Liver (tissue), 9 donors: ENCODE data around the gene HDAC9. TPM values are rescaled to one million over a fixed set of nuclear protein-coding genes. Genes with fewer than 3 reads are reported as not detected.

Source experiments
- DNase-seq: peaks from one replicate; pipeline ENCODE4 v3.0.0-alpha.2; 2017; ENCODE audit warnings: low spot score
- H3K27ac ChIP-seq, 2 donors: one replicate each; pipeline ENCODE4 v1.7.0; 2013; ENCODE audit warnings: inconsistent platforms in 2 of 2, low read length in 2 of 2, control low read depth in 1 of 2, low read depth in 1 of 2, mild to moderate bottlenecking in 1 of 2
- H3K27me3 ChIP-seq, 4 donors: one replicate each; pipeline versions ENCODE4 v1.6.1 to v1.7.0; 2013; ENCODE audit warnings: low read length in 3 of 4, inconsistent platforms in 1 of 4, mild to moderate bottlenecking in 1 of 4, moderate library complexity in 1 of 4; ENCODE audit not compliant: control insufficient read depth in 4 of 4, insufficient read depth in 4 of 4
- H3K36me3 ChIP-seq, 4 donors: one replicate each; pipeline versions ENCODE4 v1.6.1 to v1.7.0; 2013; ENCODE audit warnings: low read length in 3 of 4, mild to moderate bottlenecking in 3 of 4, low read depth in 1 of 4, moderate library complexity in 1 of 4; ENCODE audit not compliant: control insufficient read depth in 4 of 4, insufficient read depth in 3 of 4
- H3K4me1 ChIP-seq, 4 donors: one replicate each; pipeline versions ENCODE4 v1.6.1 to v1.7.0; 2013; ENCODE audit warnings: low read length in 3 of 4, mild to moderate bottlenecking in 3 of 4, moderate library complexity in 1 of 4; ENCODE audit not compliant: control insufficient read depth in 4 of 4, insufficient read depth in 4 of 4
- H3K4me3 ChIP-seq, 3 donors: one replicate each; pipeline versions ENCODE4 v1.6.1 to v1.7.0; 2013; ENCODE audit warnings: low read length in 3 of 3, control low read depth in 1 of 3, low read depth in 1 of 3, mild to moderate bottlenecking in 1 of 3
- H3K9ac ChIP-seq, 2 donors: one replicate each; pipeline ENCODE4 v1.7.0; 2013; ENCODE audit warnings: low read length in 2 of 2, mild to moderate bottlenecking in 2 of 2, moderate library complexity in 2 of 2, control low read depth in 1 of 2, low read depth in 1 of 2
- H3K9me3 ChIP-seq, 4 donors: one replicate each; pipeline versions ENCODE4 v1.6.1 to v1.7.0; 2013; ENCODE audit warnings: low read length in 3 of 4; ENCODE audit not compliant: control insufficient read depth in 4 of 4
- ATF3 ChIP-seq: IDR thresholded peaks from 2 replicates; pipeline ENCODE4 v1.6.1; 2016; ENCODE audit warnings: antibody characterized with exemption
- CTCF ChIP-seq: fragments of 150-350 bp; IDR thresholded peaks from 2 replicates; pipeline ENCODE4 v1.5.1; 2017; ENCODE audit warnings: improper control_type of control experiment, low read depth, low read length; ENCODE audit not compliant: missing input control
- EGR1 ChIP-seq, 2 donors: IDR thresholded peaks; 2 replicates each; pipeline ENCODE4 v1.6.1; 2016 to 2018; ENCODE audit warnings: antibody characterized with exemption in 2 of 2, low read depth in 2 of 2
- FOXA2 ChIP-seq: IDR thresholded peaks from 2 replicates; pipeline ENCODE4 v1.6.1; 2016; ENCODE audit warnings: antibody characterized with exemption
- MAX ChIP-seq: IDR thresholded peaks from 2 replicates; pipeline ENCODE4 v1.6.1; 2016; ENCODE audit warnings: antibody characterized with exemption
- RAD21 ChIP-seq, 2 donors: IDR thresholded peaks; 2 replicates each; pipeline ENCODE4 v1.6.1; 2016; ENCODE audit warnings: antibody characterized with exemption in 2 of 2, mild to moderate bottlenecking in 2 of 2
- REST ChIP-seq: IDR thresholded peaks from 2 replicates; pipeline ENCODE4 v1.6.1; 2016; ENCODE audit warnings: antibody characterized with exemption, mild to moderate bottlenecking
- SP1 ChIP-seq: IDR thresholded peaks from 2 replicates; pipeline ENCODE4 v1.6.1; 2018; ENCODE audit warnings: antibody characterized with exemption, mild to moderate bottlenecking
- TAF1 ChIP-seq: conservative IDR thresholded peaks from 2 replicates; pipeline ENCODE4 v1.6.1; 2016; ENCODE audit warnings: antibody characterized with exemption, mild to moderate bottlenecking
- WGBS: extraction: QIAGEN DNeasy Blood & Tissue Kit; methylation state at CpG from one replicate; pipeline ENCODE4 v1.1.7; 2013; 5-methylcytosine and 5-hydroxymethylcytosine counted together
- polyA plus RNA-seq, 2 donors: library from polyadenylated mRNA; stranded (reverse) in 1 of 2; unstranded in 1 of 2; fragments of 200-250 nt in 1 of 2; fragments of >200 nt in 1 of 2; fragmentation: Nextera tagmentation in 1 of 2; extraction: Ambion mirVana in 1 of 2; gene quantifications; one replicate each; pipeline versions ENCODE4 v1.2.1 to v1.2.3, GENCODE V29; 2013 to 2015
- total RNA-seq, 2 donors: library from RNA; depleted of rRNA; stranded (reverse); fragments of >200 nt; gene quantifications; one replicate each; pipeline ENCODE4 v1.2.3, GENCODE V29; 2014
- donor health status: healthy.
- donor health status: healthy.
- donor health status: healthy.
- donor health status: healthy.
- donor health status: healthy.

Gene HDAC9
- total and polyA plus RNA-seq, 4 donors, result 1.0 to 10.1 (median 2.3) TPM

- H3K4me1 ChIP-seq, result no peaks in the 10 kb centered on the region
- H3K27ac ChIP-seq, result no peak overlapping the region
- H3K9ac ChIP-seq, result no peak overlapping the region
- no peak for DNase-seq
- H3K36me3 ChIP-seq, result no peaks in the 10 kb centered on the region
- no peaks in the 10 kb centered on the region for H3K9me3 ChIP-seq
- H3K27me3 ChIP-seq, result no peaks in the 10 kb centered on the region
- H3K4me3 ChIP-seq, result no peak overlapping the region
- TF ChIP-seq SP1, result no peak
These were observed 284.7 kb downstream of the HDAC9 start for GRCh38 chr7:18780266-18780665.

GRCh38 chr7:18780938-18781337, 285.4 kb downstream of the HDAC9 start:
- WGBS, result 73% methylated on average over 3 of the region's 3 CpGs

More at GRCh38 chr7:18780938-18781337, 285.4 kb downstream of the HDAC9 start:
- H3K4me3 ChIP-seq, result no peak overlapping the region
- H3K9ac ChIP-seq, result no peak overlapping the region
- no peaks in the 10 kb centered on the region for H3K4me1 ChIP-seq
- no peaks in the 10 kb centered on the region for H3K9me3 ChIP-seq
- H3K27ac ChIP-seq, result no peak overlapping the region
- DNase-seq, result no peak
- no peaks in the 10 kb centered on the region for H3K36me3 ChIP-seq
- no peaks in the 10 kb centered on the region for H3K27me3 ChIP-seq
- TF ChIP-seq REST, result no peak
- no peak for TF ChIP-seq CTCF
- no peak for TF ChIP-seq ATF3
- no peak for TF ChIP-seq TAF1
- no peak for TF ChIP-seq MAX
- no peak for TF ChIP-seq EGR1 (IDR thresholded peaks at IDR 0.05; ENCODE audit: low read depth in 2 of 2)
- TF ChIP-seq RAD21 (IDR thresholded peaks at IDR 0.05), result no peak
- no peak for TF ChIP-seq FOXA2
